ENCODE data around the gene S100PBP. TPM values are rescaled to one million over a fixed set of nuclear protein-coding genes. Genes with fewer than 3 reads are reported as not detected.

The S100PBP gene
- total and polyA plus RNA-seq, 9 of the 15 experiments (the other 6 are each of a cell fraction or from before 2014, with no cell fraction given), result 22.9 to 60.2 (median 32.9) TPM

- TF ChIP-seq BRCA1 (IDR thresholded peaks at IDR 0.05) (no peak), BRCA1 (CRISPR knock-in tag; IDR thresholded peaks at IDR 0.05) (no peak), ETS2 (tag; IDR thresholded peaks at IDR 0.05; ENCODE audit: borderline replicate concordance, poor library complexity, severe bottlenecking) (no peak), RREB1 (CRISPR knock-in tag; IDR thresholded peaks at IDR 0.05) (no peak), ZNF740 (CRISPR knock-in tag; IDR thresholded peaks at IDR 0.05) (no peak), ZNF740 (tag; IDR thresholded peaks at IDR 0.05) (no peak), ZNF583 (CRISPR knock-in tag; IDR thresholded peaks at IDR 0.05) (no peak), LEF1 (IDR thresholded peaks at IDR 0.05) (no peak), FOSL1 (tag; conservative IDR thresholded peaks at IDR 0.05) (no peak), SMARCC2 (IDR thresholded peaks at IDR 0.05; ENCODE audit: low read depth) (no peak), ZNF165 (CRISPR knock-in tag; IDR thresholded peaks at IDR 0.05; ENCODE audit: borderline replicate concordance) (no peak), HNRNPK (IDR thresholded peaks at IDR 0.05; ENCODE audit: low read depth, low read length, poor library complexity, severe bottlenecking) (no peak)
Measured at GRCh38 chr1:32894681-32895080, 77.2 kb downstream of the S100PBP start (continued).

Measured in K562 (cell line).